ENCODE measurements around the gene NT5C3A.
"Not testable (repeated sequence)": the region's sequence is repeated elsewhere in the genome, so short reads cannot be mapped to it uniquely, and the experiment has no call there.

- not testable (repeated sequence) for TF ChIP-seq ZNF140 (CRISPR knock-in tag; IDR thresholded peaks at IDR 0.05); SMAD1 (IDR thresholded peaks at IDR 0.05; ENCODE audit: low read depth, low read length, partially characterized antibody); CREB1 (IDR thresholded peaks at IDR 0.05); CREB1 (CRISPR knock-in tag; IDR thresholded peaks at IDR 0.05); CBFB (CRISPR knock-in tag; IDR thresholded peaks at IDR 0.05); MXI1 (IDR thresholded peaks at IDR 0.05; ENCODE audit: low read depth, low read length)
- TF ChIP-seq, protein P1, sequence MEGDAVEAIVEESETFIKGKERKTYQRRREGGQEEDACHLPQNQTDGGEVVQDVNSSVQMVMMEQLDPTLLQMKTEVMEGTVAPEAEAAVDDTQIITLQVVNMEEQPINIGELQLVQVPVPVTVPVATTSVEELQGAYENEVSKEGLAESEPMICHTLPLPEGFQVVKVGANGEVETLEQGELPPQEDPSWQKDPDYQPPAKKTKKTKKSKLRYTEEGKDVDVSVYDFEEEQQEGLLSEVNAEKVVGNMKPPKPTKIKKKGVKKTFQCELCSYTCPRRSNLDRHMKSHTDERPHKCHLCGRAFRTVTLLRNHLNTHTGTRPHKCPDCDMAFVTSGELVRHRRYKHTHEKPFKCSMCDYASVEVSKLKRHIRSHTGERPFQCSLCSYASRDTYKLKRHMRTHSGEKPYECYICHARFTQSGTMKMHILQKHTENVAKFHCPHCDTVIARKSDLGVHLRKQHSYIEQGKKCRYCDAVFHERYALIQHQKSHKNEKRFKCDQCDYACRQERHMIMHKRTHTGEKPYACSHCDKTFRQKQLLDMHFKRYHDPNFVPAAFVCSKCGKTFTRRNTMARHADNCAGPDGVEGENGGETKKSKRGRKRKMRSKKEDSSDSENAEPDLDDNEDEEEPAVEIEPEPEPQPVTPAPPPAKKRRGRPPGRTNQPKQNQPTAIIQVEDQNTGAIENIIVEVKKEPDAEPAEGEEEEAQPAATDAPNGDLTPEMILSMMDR (IDR thresholded peaks at IDR 0.05 in 2 of 3, conservative IDR thresholded peaks at IDR 0.05 in 1 of 3; ENCODE audit: insufficient read depth in 2 of 3, low read depth in 1 of 3, low read length in 3 of 3) = not testable (repeated sequence)
These were observed 64.6 kb downstream of the NT5C3A start for GRCh38 chr7:32997956-32998355.
